ENCODE results near the gene CFB.
A peak's percentile ranks its signal among the peaks of the same experiment; 100 is the strongest.

Gene CFB

GRCh38 chr6:31965700-31966099 is 19.8 kb downstream of the CFB start:
- H3K36me3 ChIP-seq (ENCODE audit: control insufficient read depth, insufficient read depth, low read length): peaks cover 61% of the 10 kb centered on the region
- H3K4me3 ChIP-seq (ENCODE audit: low read length): no peak overlapping the region
- no peaks in the 10 kb centered on the region for H3K4me1 ChIP-seq (ENCODE audit: control insufficient read depth, insufficient read depth, low read length)
- H3K27ac ChIP-seq (ENCODE audit: low read length): no peak overlapping the region
- no peak for DNase-seq (ENCODE audit: low read depth, low spot score)
- no CpG with 5 or more reads among the region's 13 CpGs for WGBS (ENCODE audit: insufficient coverage, insufficient read length)
- no peaks in the 10 kb centered on the region for H3K27me3 ChIP-seq (ENCODE audit: control insufficient read depth, insufficient read depth, low read length)
- H3K9me3 ChIP-seq (ENCODE audit: control insufficient read depth, insufficient read depth, low read length): no peaks in the 10 kb centered on the region

GRCh38 chr6:31966506-31966905 is 20.6 kb downstream of the CFB start:
- no peaks in the 10 kb centered on the region for H3K4me1 ChIP-seq (ENCODE audit: control insufficient read depth, insufficient read depth, low read length)
- peaks cover 56% of the 10 kb centered on the region for H3K36me3 ChIP-seq (ENCODE audit: control insufficient read depth, insufficient read depth, low read length)
- WGBS (ENCODE audit: insufficient coverage, insufficient read length): no CpG with 5 or more reads among the region's 7 CpGs
- no peak overlapping the region for H3K27ac ChIP-seq (ENCODE audit: low read length)
- no peak for DNase-seq (ENCODE audit: low read depth, low spot score)
- no peak overlapping the region for H3K4me3 ChIP-seq (ENCODE audit: low read length)
- H3K27me3 ChIP-seq (ENCODE audit: control insufficient read depth, insufficient read depth, low read length): no peaks in the 10 kb centered on the region
- H3K9me3 ChIP-seq (ENCODE audit: control insufficient read depth, insufficient read depth, low read length): no peaks in the 10 kb centered on the region

- no CpG with 5 or more reads among the region's 10 CpGs for WGBS (ENCODE audit: insufficient coverage, insufficient read length)
- no peak overlapping the region for H3K27ac ChIP-seq (ENCODE audit: low read length)
- H3K9me3 ChIP-seq (ENCODE audit: control insufficient read depth, insufficient read depth, low read length): no peaks in the 10 kb centered on the region
- no peak overlapping the region for H3K4me3 ChIP-seq (ENCODE audit: low read length)
- peaks cover 53% of the 10 kb centered on the region for H3K36me3 ChIP-seq (ENCODE audit: control insufficient read depth, insufficient read depth, low read length)
- DNase-seq (ENCODE audit: low read depth, low spot score): no peak
- H3K4me1 ChIP-seq (ENCODE audit: control insufficient read depth, insufficient read depth, low read length): no peaks in the 10 kb centered on the region
- H3K27me3 ChIP-seq (ENCODE audit: control insufficient read depth, insufficient read depth, low read length): no peaks in the 10 kb centered on the region
Observed at GRCh38 chr6:31966997-31967925, 21.4 kb downstream of the CFB start.

GRCh38 chr6:31967926-31968320 is 22.0 kb downstream of the CFB start:
- no peak overlapping the region for H3K27ac ChIP-seq (ENCODE audit: low read length)
- H3K27me3 ChIP-seq (ENCODE audit: control insufficient read depth, insufficient read depth, low read length): no peaks in the 10 kb centered on the region
- no CpG with 5 or more reads among the region's 3 CpGs for WGBS (ENCODE audit: insufficient coverage, insufficient read length)
- H3K4me1 ChIP-seq (ENCODE audit: control insufficient read depth, insufficient read depth, low read length): no peaks in the 10 kb centered on the region
- no peaks in the 10 kb centered on the region for H3K9me3 ChIP-seq (ENCODE audit: control insufficient read depth, insufficient read depth, low read length)
- DNase-seq (ENCODE audit: low read depth, low spot score): no peak
- no peak overlapping the region for H3K4me3 ChIP-seq (ENCODE audit: low read length)
- peaks cover 47% of the 10 kb centered on the region for H3K36me3 ChIP-seq (ENCODE audit: control insufficient read depth, insufficient read depth, low read length)

- H3K36me3 ChIP-seq (ENCODE audit: control insufficient read depth, insufficient read depth, low read length): peaks cover 43% of the 10 kb centered on the region
- H3K27ac ChIP-seq (ENCODE audit: low read length): no peak overlapping the region
Observed at GRCh38 chr6:31968326-31968725, 22.4 kb downstream of the CFB start.

GRCh38 chr6:31968791-31969711 is 23.2 kb downstream of the CFB start:
- H3K36me3 ChIP-seq (ENCODE audit: control insufficient read depth, insufficient read depth, low read length): peaks cover 36% of the 10 kb centered on the region
- no peak overlapping the region for H3K27ac ChIP-seq (ENCODE audit: low read length)
- H3K4me1 ChIP-seq (ENCODE audit: control insufficient read depth, insufficient read depth, low read length): no peaks in the 10 kb centered on the region
- H3K9me3 ChIP-seq (ENCODE audit: control insufficient read depth, insufficient read depth, low read length): no peaks in the 10 kb centered on the region
- no peaks in the 10 kb centered on the region for H3K27me3 ChIP-seq (ENCODE audit: control insufficient read depth, insufficient read depth, low read length)
- H3K4me3 ChIP-seq (ENCODE audit: low read length): no peak overlapping the region
- no CpG with 5 or more reads among the region's 23 CpGs for WGBS (ENCODE audit: insufficient coverage, insufficient read length)
- DNase-seq (ENCODE audit: low read depth, low spot score): no peak

More at GRCh38 chr6:31968326-31968725, 22.4 kb downstream of the CFB start:
- no peaks in the 10 kb centered on the region for H3K4me1 ChIP-seq (ENCODE audit: control insufficient read depth, insufficient read depth, low read length)
- no peaks in the 10 kb centered on the region for H3K9me3 ChIP-seq (ENCODE audit: control insufficient read depth, insufficient read depth, low read length)
- H3K27me3 ChIP-seq (ENCODE audit: control insufficient read depth, insufficient read depth, low read length): no peaks in the 10 kb centered on the region
- no peak overlapping the region for H3K4me3 ChIP-seq (ENCODE audit: low read length)
- DNase-seq (ENCODE audit: low read depth, low spot score): no peak
- no CpG with 5 or more reads among the region's 11 CpGs for WGBS (ENCODE audit: insufficient coverage, insufficient read length)

GRCh38 chr6:31969712-31970603 is 24.1 kb downstream of the CFB start:
- DNase-seq (ENCODE audit: low read depth, low spot score): no peak
- no peak overlapping the region for H3K4me3 ChIP-seq (ENCODE audit: low read length)
- no peaks in the 10 kb centered on the region for H3K4me1 ChIP-seq (ENCODE audit: control insufficient read depth, insufficient read depth, low read length)
- no peak overlapping the region for H3K27ac ChIP-seq (ENCODE audit: low read length)
- WGBS (ENCODE audit: insufficient coverage, insufficient read length): no CpG with 5 or more reads among the region's 17 CpGs
- peaks cover 34% of the 10 kb centered on the region for H3K36me3 ChIP-seq (ENCODE audit: control insufficient read depth, insufficient read depth, low read length)
- H3K9me3 ChIP-seq (ENCODE audit: control insufficient read depth, insufficient read depth, low read length): no peaks in the 10 kb centered on the region
- no peaks in the 10 kb centered on the region for H3K27me3 ChIP-seq (ENCODE audit: control insufficient read depth, insufficient read depth, low read length)

GRCh38 chr6:31970604-31971271 is 24.8 kb downstream of the CFB start:
- Histone ChIP-seq H3K36me3 (ENCODE audit: control insufficient read depth, insufficient read depth, low read length) (peaks cover 30% of the 10 kb centered on the region), H3K4me1 (ENCODE audit: control insufficient read depth, insufficient read depth, low read length) (no peaks in the 10 kb centered on the region), H3K9me3 (ENCODE audit: control insufficient read depth, insufficient read depth, low read length) (no peaks in the 10 kb centered on the region), H3K4me3 (ENCODE audit: low read length) (no peak overlapping the region), H3K27ac (ENCODE audit: low read length) (no peak overlapping the region), H3K27me3 (ENCODE audit: control insufficient read depth, insufficient read depth, low read length) (no peaks in the 10 kb centered on the region)
- no peak for DNase-seq (ENCODE audit: low read depth, low spot score)
- no CpG with 5 or more reads among the region's 18 CpGs for WGBS (ENCODE audit: insufficient coverage, insufficient read length)

GRCh38 chr6:31971279-31971992 is 25.5 kb downstream of the CFB start:
- DNase-seq (ENCODE audit: low read depth, low spot score): no peak
- no peaks in the 10 kb centered on the region for H3K9me3 ChIP-seq (ENCODE audit: control insufficient read depth, insufficient read depth, low read length)
- H3K4me1 ChIP-seq (ENCODE audit: control insufficient read depth, insufficient read depth, low read length): no peaks in the 10 kb centered on the region
- WGBS (ENCODE audit: insufficient coverage, insufficient read length): no CpG with 5 or more reads among the region's 29 CpGs
- no peak overlapping the region for H3K27ac ChIP-seq (ENCODE audit: low read length)
- no peaks in the 10 kb centered on the region for H3K27me3 ChIP-seq (ENCODE audit: control insufficient read depth, insufficient read depth, low read length)
- H3K4me3 ChIP-seq (ENCODE audit: low read length): peak overlapping the region; percentile 73; the same call in 1 of the 2 replicates
- peaks cover 24% of the 10 kb centered on the region; the same call in 1 of the 2 replicates for H3K36me3 ChIP-seq (ENCODE audit: control insufficient read depth, insufficient read depth, low read length)
